Upper lobe of left lung (tissue), 4 donors: ENCODE measurements around the gene FOXN4.

Experiments
- EP300 ChIP-seq, 4 donors: sonication (generic); formaldehyde crosslinking; IDR thresholded peaks; one replicate each; pipeline ENCODE4 v1.5.1; 2017; ENCODE audit warnings: antibody characterized with exemption in 4 of 4, control low read depth in 2 of 4
- POLR2A ChIP-seq, 4 donors: fragments of 450-650 bp; IDR thresholded peaks; one replicate each; pipeline ENCODE4 v1.5.1; 2016 to 2017; ENCODE audit warnings: antibody characterized with exemption in 4 of 4, mild to moderate bottlenecking in 2 of 4
- POLR2AphosphoS5 ChIP-seq, 2 donors: sonication (generic); formaldehyde crosslinking; IDR thresholded peaks; one replicate each; pipeline ENCODE4 v1.5.1; 2017; ENCODE audit warnings: antibody characterized with exemption in 2 of 2
- TF ChIP-seq, protein P1 (sequence below), 6 experiments: fragments of 450-650 bp in 4 of 6; fragments of 200-600 bp in 2 of 6; sonication (generic) in 2 of 6; IDR thresholded peaks; one replicate each; pipeline ENCODE4 v1.5.1; 2016 to 2019; ENCODE audit warnings: antibody characterized with exemption in 6 of 6

DNA sequence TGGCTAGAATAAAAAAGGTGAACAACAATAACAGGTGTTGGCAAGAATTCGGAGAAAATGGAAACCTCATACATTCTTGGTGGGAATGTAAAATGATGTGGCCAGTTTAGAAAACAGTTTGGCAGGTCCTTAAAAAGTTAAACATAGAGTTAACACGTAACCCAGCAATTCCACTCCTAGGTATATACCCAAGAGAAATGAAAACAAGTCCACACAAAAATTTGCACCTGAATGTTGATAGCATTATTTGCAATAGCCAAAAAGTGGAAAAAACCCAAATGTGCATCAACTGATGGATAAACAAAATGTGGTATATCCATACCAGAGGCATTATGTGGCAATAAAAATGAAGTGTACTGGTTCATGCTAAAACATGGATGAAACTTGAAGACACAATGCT, 36.3 kb upstream of the FOXN4 start:
- TF ChIP-seq POLR2AphosphoS5 (IDR thresholded peaks at IDR 0.05) = no peak
- TF ChIP-seq, protein P1, sequence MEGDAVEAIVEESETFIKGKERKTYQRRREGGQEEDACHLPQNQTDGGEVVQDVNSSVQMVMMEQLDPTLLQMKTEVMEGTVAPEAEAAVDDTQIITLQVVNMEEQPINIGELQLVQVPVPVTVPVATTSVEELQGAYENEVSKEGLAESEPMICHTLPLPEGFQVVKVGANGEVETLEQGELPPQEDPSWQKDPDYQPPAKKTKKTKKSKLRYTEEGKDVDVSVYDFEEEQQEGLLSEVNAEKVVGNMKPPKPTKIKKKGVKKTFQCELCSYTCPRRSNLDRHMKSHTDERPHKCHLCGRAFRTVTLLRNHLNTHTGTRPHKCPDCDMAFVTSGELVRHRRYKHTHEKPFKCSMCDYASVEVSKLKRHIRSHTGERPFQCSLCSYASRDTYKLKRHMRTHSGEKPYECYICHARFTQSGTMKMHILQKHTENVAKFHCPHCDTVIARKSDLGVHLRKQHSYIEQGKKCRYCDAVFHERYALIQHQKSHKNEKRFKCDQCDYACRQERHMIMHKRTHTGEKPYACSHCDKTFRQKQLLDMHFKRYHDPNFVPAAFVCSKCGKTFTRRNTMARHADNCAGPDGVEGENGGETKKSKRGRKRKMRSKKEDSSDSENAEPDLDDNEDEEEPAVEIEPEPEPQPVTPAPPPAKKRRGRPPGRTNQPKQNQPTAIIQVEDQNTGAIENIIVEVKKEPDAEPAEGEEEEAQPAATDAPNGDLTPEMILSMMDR (IDR thresholded peaks at IDR 0.05) = no peak
- TF ChIP-seq POLR2A (IDR thresholded peaks at IDR 0.05) = no peak
- TF ChIP-seq EP300 (IDR thresholded peaks at IDR 0.05) = no peak
